Measurements from ENCODE around the gene SH2D3C. TPM values are rescaled to one million over a fixed set of nuclear protein-coding genes. Genes with fewer than 3 reads are reported as not detected.

Gene SH2D3C
- total RNA-seq, 2 experiments from 2014 or later = 29.9 to 30.3 TPM

- no peak for ATAC-seq
- intact Hi-C loops (cut with micrococcal nuclease) = no loop called here
- H3K4me1 Mint-ChIP-seq (ENCODE audit: low read depth) = peaks cover 63% of the 10 kb centered on the region
Observed at GRCh38 chr9:127771570-127772189, 6.8 kb downstream of the SH2D3C start.

DNA sequence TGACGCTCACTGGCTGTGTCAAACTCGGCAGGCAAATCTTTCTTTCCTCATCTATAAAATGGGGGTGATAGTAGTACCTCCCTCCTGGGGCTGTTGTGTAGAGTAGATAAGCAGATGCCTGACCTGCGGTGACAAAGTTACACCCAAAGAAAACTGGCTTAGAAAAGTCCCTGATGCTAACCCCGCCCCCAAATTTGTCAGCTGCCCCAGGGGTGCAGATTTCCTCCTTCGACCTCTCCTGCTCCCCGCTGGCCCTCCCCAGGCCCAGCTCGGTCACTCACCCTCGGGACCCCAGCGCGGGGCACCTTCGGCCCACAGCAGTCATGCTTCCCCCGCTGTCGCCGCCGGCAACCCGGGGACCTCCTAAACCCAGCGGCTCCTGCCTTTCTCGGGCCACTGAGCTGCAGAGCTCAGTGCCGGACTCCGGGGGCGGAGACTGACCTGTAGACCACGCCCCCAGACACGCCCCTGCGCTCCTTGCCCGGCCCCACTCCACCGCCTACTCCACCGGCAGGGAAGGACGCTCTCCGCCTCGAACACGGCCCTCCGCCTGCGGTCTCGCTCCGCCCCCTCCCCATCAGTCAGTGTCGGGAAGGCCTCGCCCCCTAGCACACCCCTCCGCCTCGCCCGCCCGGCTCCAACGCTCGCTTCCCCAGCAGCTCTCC lies 7.4 kb downstream of the SH2D3C start:
- no peak for TF ChIP-seq CTCF (IDR thresholded peaks at IDR 0.05)
- ChIA-PET POLR2A (interaction anchor here (1.0 to 7.5 kb wide), 7 partner anchors 8 to 163 kb away, joined by 3 to 56 read pairs (median 4); partner anchors contain the start of genes CDK9, SH2D3C and TOR2A), CTCF (interaction anchor here (0.6 to 16.0 kb wide), 8 partner anchors 12 to 263 kb away, joined by 3 to 144 read pairs (median 4); partner anchors contain the start of genes CDK9, SH2D3C and TOR2A)
- H3K36me3 Mint-ChIP-seq (ENCODE audit: low read depth) = peaks cover 45% of the 10 kb centered on the region
- no peaks in the 10 kb centered on the region for H3K9me3 Mint-ChIP-seq
- H3K27ac Mint-ChIP-seq = peak overlapping the region; percentile 87
- H3K4me3 Mint-ChIP-seq = peak overlapping the region; percentile 83
- peaks cover 62% of the 10 kb centered on the region for H3K4me1 Mint-ChIP-seq (ENCODE audit: low read depth)
- H3K27me3 Mint-ChIP-seq = no peaks in the 10 kb centered on the region
- peak; percentile 93 for ATAC-seq
- intact Hi-C loops (cut with micrococcal nuclease) = no loop called here
- DNase-seq = peak; percentile 99

More at GRCh38 chr9:127771570-127772189, 6.8 kb downstream of the SH2D3C start:
- Mint-ChIP-seq H3K9me3 (no peaks in the 10 kb centered on the region), H3K36me3 (ENCODE audit: low read depth) (peaks cover 45% of the 10 kb centered on the region), H3K4me3 (peak overlapping the region; percentile 83), H3K27ac (peak overlapping the region; percentile 87), H3K27me3 (no peaks in the 10 kb centered on the region)
- POLR2A ChIA-PET = interaction anchor here (1.0 to 7.5 kb wide), 8 partner anchors 8 to 164 kb away, joined by 3 to 56 read pairs (median 4); partner anchors contain the start of genes CDK9, SH2D3C, ST6GALNAC6 and TOR2A
- TF ChIP-seq CTCF (IDR thresholded peaks at IDR 0.05) = no peak
- DNase-seq = no peak
- CTCF ChIA-PET = interaction anchor here (0.6 to 16.0 kb wide), 8 partner anchors 11 to 262 kb away, joined by 3 to 144 read pairs (median 4); partner anchors contain the start of genes CDK9, SH2D3C and TOR2A

DNA sequence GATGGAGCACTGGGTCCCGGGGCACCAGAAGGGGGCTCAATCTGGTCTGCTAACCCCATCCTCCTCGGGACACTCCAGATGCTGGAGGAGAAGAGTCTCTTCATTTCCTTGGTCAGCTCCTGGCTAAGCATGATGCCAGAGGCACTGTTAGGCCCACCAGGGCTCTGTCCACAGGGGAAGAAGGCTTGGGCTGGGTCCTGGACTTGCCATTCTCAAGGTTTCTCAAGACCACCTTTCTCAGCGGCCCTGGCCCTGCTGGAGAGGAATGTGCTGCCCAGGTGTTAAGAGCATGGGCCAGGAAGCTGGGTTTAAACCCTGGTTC lies 7.9 kb downstream of the SH2D3C start:
- ATAC-seq = no peak
- no peaks in the 10 kb centered on the region for H3K27me3 Mint-ChIP-seq
- intact Hi-C loops (cut with micrococcal nuclease) = no loop called here
- ChIA-PET CTCF (interaction anchor here (0.8 to 16.0 kb wide), 9 partner anchors 13 to 151 kb away, joined by 3 to 144 read pairs (median 6); partner anchors contain the start of genes CDK9, SH2D3C and TOR2A), POLR2A (interaction anchor here (1.0 to 7.5 kb wide), 5 partner anchors 9 to 163 kb away, joined by 3 to 56 read pairs (median 7); partner anchors contain the start of genes CDK9, SH2D3C and TOR2A)
- peak overlapping the region; percentile 83 for H3K4me3 Mint-ChIP-seq
- peaks cover 48% of the 10 kb centered on the region for H3K36me3 Mint-ChIP-seq (ENCODE audit: low read depth)
- H3K27ac Mint-ChIP-seq = peak overlapping the region; percentile 87
- no peak for DNase-seq
- no peak for TF ChIP-seq CTCF (IDR thresholded peaks at IDR 0.05)
- H3K4me1 Mint-ChIP-seq (ENCODE audit: low read depth) = peaks cover 62% of the 10 kb centered on the region
- H3K9me3 Mint-ChIP-seq = no peaks in the 10 kb centered on the region

DNA sequence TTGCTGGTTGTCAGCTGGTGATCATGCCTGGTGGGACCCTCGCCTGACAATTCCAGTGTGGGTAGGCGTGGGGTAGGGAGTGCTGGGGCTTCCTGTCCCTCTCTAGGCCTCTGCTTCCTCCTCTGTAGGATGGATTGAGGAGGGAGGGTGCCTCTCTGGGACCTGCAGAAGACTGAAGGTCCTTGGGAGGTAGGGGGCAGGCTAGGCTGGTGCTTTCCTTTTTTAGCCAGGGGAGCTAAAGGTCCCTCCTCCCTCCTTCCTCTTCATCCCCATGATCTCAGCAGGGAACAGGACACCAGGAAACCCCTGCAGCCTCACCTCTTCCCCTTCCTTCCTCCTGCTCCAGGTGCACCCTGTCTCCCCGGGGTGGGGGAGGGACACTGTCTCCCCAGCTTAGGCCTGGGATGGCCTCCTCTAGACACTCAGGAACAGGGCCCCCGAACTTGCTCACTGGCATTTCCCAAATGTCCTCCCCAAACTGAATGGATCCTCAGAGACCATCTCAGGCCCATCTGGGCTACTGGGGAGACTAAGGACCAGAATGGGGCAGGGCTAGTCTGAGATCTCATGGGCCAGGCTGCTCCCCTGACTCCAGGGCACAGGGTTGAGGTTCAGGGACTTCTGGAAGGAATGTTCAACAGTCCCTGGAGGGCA lies 8.4 kb downstream of the SH2D3C start:
- Mint-ChIP-seq H3K4me1 (ENCODE audit: low read depth) (peaks cover 66% of the 10 kb centered on the region), H3K36me3 (ENCODE audit: low read depth) (peaks cover 52% of the 10 kb centered on the region)
- POLR2A ChIA-PET = interaction anchor here (2.0 to 7.5 kb wide), 3 partner anchors 9 to 35 kb away, joined by 8 to 56 read pairs (median 35); partner anchors contain the start of genes CDK9, SH2D3C and TOR2A

More for the DNA sequence above, 8.4 kb downstream of the SH2D3C start:
- no peaks in the 10 kb centered on the region for H3K9me3 Mint-ChIP-seq
- CTCF ChIA-PET = interaction anchor here (1.5 to 16.0 kb wide), 5 partner anchors 13 to 151 kb away, joined by 6 to 144 read pairs (median 7); partner anchors contain the start of genes CDK9, SH2D3C and TOR2A
- H3K4me3 Mint-ChIP-seq = peak overlapping the region; percentile 83
- DNase-seq (no peak), ATAC-seq (no peak)
- H3K27me3 Mint-ChIP-seq = no peaks in the 10 kb centered on the region
- no peak for TF ChIP-seq CTCF (IDR thresholded peaks at IDR 0.05)
- intact Hi-C loops (cut with micrococcal nuclease) = no loop called here
- peak overlapping the region; percentile 87 for H3K27ac Mint-ChIP-seq
